Neural progenitor cell (in vitro differentiated cells): ENCODE data around the gene RBM19. TPM values are rescaled to one million over a fixed set of nuclear protein-coding genes. Genes with fewer than 3 reads are reported as not detected.

Experiments used
- DNase-seq: peaks from one replicate; pipeline ENCODE4 v3.0.0-alpha.2; 2016; ENCODE audit warnings: low spot score
- H2AFZ ChIP-seq: fragments of 200-600 bp; sonication (generic); replicated peaks from 2 replicates; pipeline ENCODE4 v1.6.1; 2016; ENCODE audit warnings: antibody characterized with exemption
- H3F3A ChIP-seq: fragments of 200-600 bp; sonication (generic); 2 replicates; pipeline ENCODE4 v1.6.1; 2016; ENCODE audit warnings: antibody characterized with exemption, low read depth
- H3K27ac ChIP-seq: fragments of 200-600 bp; sonication (generic); 2 replicates; pipeline ENCODE4 v1.5.1; 2016; ENCODE audit warnings: mild to moderate bottlenecking
- H3K27me3 ChIP-seq: fragments of 200-600 bp; sonication (generic); 2 replicates; pipeline ENCODE4 v1.6.1; 2016; ENCODE audit warnings: mild to moderate bottlenecking, moderate library complexity
- H3K36me3 ChIP-seq: fragments of 200-600 bp; sonication (generic); 2 replicates; pipeline ENCODE4 v1.5.1; 2016
- H3K4me1 ChIP-seq: fragments of 200-600 bp; sonication (generic); 2 replicates; pipeline ENCODE4 v1.6.1; 2016; ENCODE audit warnings: mixed run types
- H3K4me2 ChIP-seq: fragments of 200-600 bp; sonication (generic); 2 replicates; pipeline ENCODE4 v1.6.1; 2016
- H3K4me3 ChIP-seq: fragments of 200-600 bp; sonication (generic); 2 replicates; pipeline ENCODE4 v1.5.1; 2016
- H3K79me2 ChIP-seq: fragments of 200-600 bp; sonication (generic); 2 replicates; pipeline ENCODE4 v1.6.1; 2016; ENCODE audit warnings: low read depth
- H3K9ac ChIP-seq: fragments of 200-600 bp; sonication (generic); 2 replicates; pipeline ENCODE4 v1.6.1; 2016
- H3K9me3 ChIP-seq: fragments of 200-600 bp; sonication (generic); 2 replicates; pipeline ENCODE4 v1.5.1; 2016; ENCODE audit warnings: low read depth
- H4K20me1 ChIP-seq: fragments of 200-600 bp; sonication (generic); 2 replicates; pipeline ENCODE4 v1.6.1; 2016; ENCODE audit warnings: low read depth
- H3K27ac Mint-ChIP-seq: 3 replicates; pipeline ENCODE4 v1.8.0; 2021; ENCODE audit warnings: mixed read lengths
- H3K27me3 Mint-ChIP-seq: 2 replicates; pipeline ENCODE4 v1.8.0; 2022; ENCODE audit warnings: low read depth, mild to moderate bottlenecking, inconsistent platforms, moderate library complexity, mixed read lengths; ENCODE audit not compliant: insufficient read depth
- H3K36me3 Mint-ChIP-seq: 3 replicates; pipeline ENCODE4 v1.8.0; 2021; ENCODE audit warnings: mixed read lengths
- H3K4me1 Mint-ChIP-seq: 3 replicates; pipeline ENCODE4 v1.8.0; 2021; ENCODE audit warnings: mixed read lengths
- H3K4me3 Mint-ChIP-seq: 3 replicates; pipeline ENCODE4 v1.8.0; 2021; ENCODE audit warnings: mild to moderate bottlenecking, moderate library complexity, mixed read lengths
- H3K9me3 Mint-ChIP-seq: 3 replicates; pipeline ENCODE4 v1.8.0; 2020; ENCODE audit warnings: mixed read lengths
- CTCF ChIP-seq: fragments of 200-600 bp; sonication (generic); IDR thresholded peaks from 2 replicates; pipeline ENCODE4 v1.5.1; 2017; ENCODE audit warnings: antibody characterized with exemption, mild to moderate bottlenecking
- EZH2 ChIP-seq: fragments of 200-600 bp; sonication (generic); IDR thresholded peaks from 2 replicates; pipeline ENCODE4 v1.6.1; 2017; ENCODE audit warnings: antibody characterized with exemption, mild to moderate bottlenecking, moderate library complexity
- EZH2phosphoT487 ChIP-seq: fragments of 200-600 bp; sonication (generic); IDR thresholded peaks from 2 replicates; pipeline ENCODE4 v1.6.1; 2017; ENCODE audit warnings: antibody characterized with exemption
- total RNA-seq: library from RNA; depleted of rRNA; stranded (reverse); fragments of >200 nt; gene quantifications from 2 replicates; pipeline ENCODE4 v1.2.3, GENCODE V29; 2015; ENCODE audit warnings: low replicate concordance

Gene RBM19
- total RNA-seq, 1 donor from 2014 or later: 23.5 TPM

- H3F3A ChIP-seq: peaks cover 6% of the 10 kb centered on the region
- H3K4me2 ChIP-seq: no peak overlapping the region
- H3K27me3 ChIP-seq: no peaks in the 10 kb centered on the region
- H3K79me2 ChIP-seq: no peaks in the 10 kb centered on the region
- peaks cover 3% of the 10 kb centered on the region for H3K4me1 ChIP-seq
- Mint-ChIP-seq H3K9me3 (peaks cover 2% of the 10 kb centered on the region), H3K4me1 (peaks cover 34% of the 10 kb centered on the region), H3K27ac (no peak overlapping the region), H3K27me3 (peaks cover 18% of the 10 kb centered on the region), H3K36me3 (no peaks in the 10 kb centered on the region), H3K4me3 (no peak overlapping the region)
- H3K9me3 ChIP-seq: no peaks in the 10 kb centered on the region
- H2AFZ ChIP-seq: no peak overlapping the region
- TF ChIP-seq EZH2: no peak
- TF ChIP-seq CTCF: no peak
- TF ChIP-seq EZH2phosphoT487: no peak
- DNase-seq: no peak
- no peak overlapping the region for H3K27ac ChIP-seq
- no peak overlapping the region for H3K9ac ChIP-seq
- no peaks in the 10 kb centered on the region for H3K36me3 ChIP-seq
- H3K4me3 ChIP-seq: no peak overlapping the region
- H4K20me1 ChIP-seq: no peaks in the 10 kb centered on the region
These were observed 173.7 kb downstream of the RBM19 start for GRCh38 chr12:113792450-113792849.

- no peaks in the 10 kb centered on the region for H3K36me3 ChIP-seq
- Mint-ChIP-seq H3K4me1 (peaks cover 14% of the 10 kb centered on the region), H3K9me3 (peaks cover 2% of the 10 kb centered on the region), H3K4me3 (no peak overlapping the region), H3K36me3 (no peaks in the 10 kb centered on the region), H3K27me3 (peaks cover 13% of the 10 kb centered on the region), H3K27ac (no peak overlapping the region)
- no peaks in the 10 kb centered on the region for H3K79me2 ChIP-seq
- H2AFZ ChIP-seq: no peak overlapping the region
- no peaks in the 10 kb centered on the region for H3K4me1 ChIP-seq
- no peak overlapping the region for H3K4me2 ChIP-seq
- no peak overlapping the region for H3K27ac ChIP-seq
- H3F3A ChIP-seq: peaks cover 9% of the 10 kb centered on the region
- H3K9ac ChIP-seq: no peak overlapping the region
- H3K9me3 ChIP-seq: no peaks in the 10 kb centered on the region
- no peak overlapping the region for H3K4me3 ChIP-seq
- H4K20me1 ChIP-seq: no peaks in the 10 kb centered on the region
- H3K27me3 ChIP-seq: no peaks in the 10 kb centered on the region
- DNase-seq: no peak
- TF ChIP-seq EZH2 (no peak), EZH2phosphoT487 (no peak), CTCF (no peak)
These were observed 177.9 kb downstream of the RBM19 start for GRCh38 chr12:113788020-113788856.

- TF ChIP-seq CTCF (no peak), EZH2 (no peak), EZH2phosphoT487 (no peak)
- Mint-ChIP-seq H3K9me3 (no peaks in the 10 kb centered on the region), H3K36me3 (no peaks in the 10 kb centered on the region), H3K4me3 (no peak overlapping the region), H3K27me3 (peaks cover 17% of the 10 kb centered on the region), H3K4me1 (peaks cover 32% of the 10 kb centered on the region), H3K27ac (no peak overlapping the region)
- DNase-seq: no peak
- Histone ChIP-seq H3K4me2 (no peak overlapping the region), H3K27ac (no peak overlapping the region), H4K20me1 (no peaks in the 10 kb centered on the region), H3K4me1 (peaks cover 7% of the 10 kb centered on the region), H3K9me3 (no peaks in the 10 kb centered on the region), H3K36me3 (no peaks in the 10 kb centered on the region), H3K79me2 (no peaks in the 10 kb centered on the region), H3K9ac (no peak overlapping the region), H3K4me3 (no peak overlapping the region), H3K27me3 (no peaks in the 10 kb centered on the region), H2AFZ (no peak overlapping the region), H3F3A (peaks cover 3% of the 10 kb centered on the region)
These were observed 180.0 kb downstream of the RBM19 start for GRCh38 chr12:113786107-113786506.
